T-cell (primary cell): ENCODE results near the gene BRD2. TPM values are rescaled to one million over a fixed set of nuclear protein-coding genes. Genes with fewer than 3 reads are reported as not detected.

Experiments
- ATAC-seq, 4 experiments: fragments of 200-7000 bp in 3 of 4; fragments of 150-1000 bp in 1 of 4; cut with Tn5 transposase; replicated peaks in 1 of 4; 1 replicate in 3 of 4; 2 replicates in 1 of 4; pipeline ENCODE4 v1.10.0; 2021; ENCODE audit warnings: moderate library complexity in 3 of 4, mild to moderate bottlenecking in 2 of 4, moderate number of reproducible peaks in 1 of 4
- CTCF ChIA-PET, 2 donors: fragments of 300-600 bp; sonication (Branson Sonifier 250); formaldehyde crosslinking; loops; one replicate each; lab custom pipeline; 2022; ENCODE audit warnings: antibody characterized with exemption in 2 of 2; lab: Charles Lee
- POLR2A ChIA-PET, 2 donors: fragments of 300-600 bp; sonication (Branson Sonifier 250); formaldehyde crosslinking; loops; one replicate each; lab custom pipeline; 2022; ENCODE audit warnings: antibody characterized with exemption in 2 of 2; lab: Charles Lee
- DNase-seq, 35 experiments: peaks; one replicate each; pipeline versions ENCODE4 v3.0.0 to v3.0.0-alpha.2; 2013 to 2023
- H3K27ac ChIP-seq: one replicate; pipeline ENCODE4 v1.5.1; 2013; ENCODE audit warnings: low read length
- H3K27me3 ChIP-seq, 2 experiments: replicated peaks in 1 of 2; 1 replicate in 1 of 2; 2 replicates in 1 of 2; pipeline versions ENCODE4 v1.6.1 to v1.7.0; 2013; ENCODE audit warnings: low read length in 1 of 2, mixed read lengths in 1 of 2; ENCODE audit not compliant: control insufficient read depth in 2 of 2, insufficient read depth in 2 of 2; ENCODE audit errors: extremely low read depth in 1 of 2
- H3K36me3 ChIP-seq, 2 donors: 1 replicate in 1 of 2; 2 replicates in 1 of 2; pipeline versions ENCODE4 v1.6.1 to v1.7.0; 2013; ENCODE audit warnings: low read length in 1 of 2; ENCODE audit not compliant: control insufficient read depth in 2 of 2, insufficient read depth in 1 of 2; ENCODE audit errors: extremely low read depth in 1 of 2
- H3K4me1 ChIP-seq, 2 experiments: 1 replicate in 1 of 2; 2 replicates in 1 of 2; pipeline versions ENCODE4 v1.6.1 to v1.7.0; 2013; ENCODE audit warnings: low read length in 2 of 2, mixed read lengths in 1 of 2; ENCODE audit not compliant: insufficient read depth in 2 of 2, control insufficient read depth in 1 of 2; ENCODE audit errors: extremely low read depth in 1 of 2
- H3K4me3 ChIP-seq, 2 donors: 1 replicate in 1 of 2; 2 replicates in 1 of 2; pipeline versions ENCODE4 v1.5.1 to v1.7.0; 2013; ENCODE audit warnings: mild to moderate bottlenecking in 2 of 2, low read length in 1 of 2, moderate library complexity in 1 of 2; ENCODE audit not compliant: control insufficient read depth in 1 of 2; ENCODE audit errors: extremely low read depth in 1 of 2
- H3K9me3 ChIP-seq: 2 replicates; pipeline ENCODE4 v1.7.0; 2013
- H3K27ac Mint-ChIP-seq, 2 donors: one replicate each; pipeline ENCODE4 v1.8.0; 2020 to 2021; ENCODE audit warnings: mild to moderate bottlenecking in 2 of 2, mixed read lengths in 2 of 2
- H3K27me3 Mint-ChIP-seq, 2 donors: one replicate each; pipeline ENCODE4 v1.8.0; 2021 to 2022; ENCODE audit warnings: mixed read lengths in 2 of 2
- H3K36me3 Mint-ChIP-seq: one replicate; pipeline ENCODE4 v1.8.0; 2021; ENCODE audit warnings: mixed read lengths
- H3K4me1 Mint-ChIP-seq, 3 donors: one replicate each; pipeline ENCODE4 v1.8.0; 2020 to 2022; ENCODE audit warnings: mixed read lengths in 3 of 3, mild to moderate bottlenecking in 1 of 3
- H3K4me3 Mint-ChIP-seq, 3 donors: one replicate each; pipeline ENCODE4 v1.8.0; 2020 to 2022; ENCODE audit warnings: mild to moderate bottlenecking in 3 of 3, mixed read lengths in 3 of 3, moderate library complexity in 3 of 3
- H3K9me3 Mint-ChIP-seq, 3 donors: one replicate each; pipeline ENCODE4 v1.8.0; 2020 to 2022; ENCODE audit warnings: mixed read lengths in 3 of 3
- WGBS: methylation state at CpG from one replicate; pipeline ENCODE4 v1.1.5; 2013; ENCODE audit warnings: missing lambda C conversion rate; ENCODE audit not compliant: insufficient coverage; 5-methylcytosine and 5-hydroxymethylcytosine counted together
- total RNA-seq, 35 experiments: library from RNA in 6 of 35; stranded (reverse) in 6 of 35; fragments of 120-200 nt in 1 of 35; gene quantifications; one replicate each; pipeline versions ENCODE4 v1.2.1 to v1.2.4 and lab custom pipeline; 2013 to 2026

BRD2 gene
- total RNA-seq, 5 donors from 2014 or later (not counting 1 experiment from before 2014, with no cell fraction given): 320 to 383 (median 358) TPM

DNA sequence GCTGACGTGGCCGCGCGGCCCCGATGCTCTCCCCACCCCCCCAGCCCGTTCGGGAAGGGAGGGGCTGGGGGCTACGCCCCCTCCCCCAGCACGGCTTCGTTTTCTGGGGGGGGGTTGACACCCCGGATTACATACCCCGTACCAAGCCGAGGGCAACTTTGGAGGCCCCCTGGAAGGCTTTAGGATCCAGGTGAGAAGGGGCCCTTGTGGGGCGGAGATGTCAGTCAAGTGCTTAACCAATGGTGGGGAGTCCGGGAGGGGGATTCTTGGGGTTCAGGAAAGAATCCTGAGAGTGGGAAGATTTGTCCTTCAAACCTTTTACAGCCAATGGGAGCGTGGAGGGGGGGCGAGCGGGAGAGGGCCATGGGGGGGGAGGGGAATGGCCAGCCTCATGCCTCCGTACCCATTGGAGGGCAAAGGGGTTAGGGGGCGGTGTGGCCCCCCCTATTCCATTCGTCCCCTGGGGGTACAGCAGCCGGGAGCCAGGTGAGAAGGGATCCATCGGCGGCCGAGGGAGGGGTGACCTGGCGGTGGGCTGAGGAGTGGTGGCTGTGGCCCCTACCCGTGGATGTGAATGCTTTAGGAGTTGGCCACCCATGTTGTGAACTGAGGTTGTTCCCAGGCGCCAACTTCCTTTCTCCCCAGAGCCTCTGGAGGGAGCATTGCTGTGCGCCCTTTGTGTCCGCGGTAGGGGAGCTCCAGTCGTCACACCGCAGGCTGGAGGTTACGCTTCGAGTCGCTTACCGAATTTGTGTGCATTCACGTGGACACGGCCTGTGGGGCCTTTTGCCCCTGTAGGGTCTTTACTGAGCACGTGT, 682 bp downstream of the BRD2 start:
- 0% methylated on average over 22 of the region's 40 CpGs for WGBS
- peak overlapping the region; percentile 92 for H3K27ac ChIP-seq
- H3K9me3 ChIP-seq: no peaks in the 10 kb centered on the region
- ATAC-seq (peak in 3 of 4 experiments; percentile 34 to 36 (median 35)), DNase-seq (peak in 30 of 35 experiments; percentile 19 to 75 (median 44))
- Mint-ChIP-seq H3K36me3 (peaks cover 21% of the 10 kb centered on the region), H3K4me3 (peak overlapping the region; percentile 96 to 99 (median 99)), H3K27me3 (no peaks in the 10 kb centered on the region), H3K9me3 (no peaks in the 10 kb centered on the region), H3K4me1 (peaks cover 35 to 63% (median 38%) of the 10 kb centered on the region in 3 donors), H3K27ac (peak overlapping the region; percentile 93 to 99)
- H3K36me3 ChIP-seq: peaks cover 0 to under 1% of the 10 kb centered on the region in 2 donors
- ChIA-PET POLR2A (interaction anchor here (0.5 to 1.1 kb wide), 10 partner anchors 11 to 1451 kb away, joined by 3 to 8 read pairs (median 4); partner anchors contain the start of genes HLA-DMA (in 1 of the 2) and TAP1 (in 1 of the 2)), CTCF (interaction anchor here in 1 of 2 donors (0.9 to 14.4 kb wide), 7 partner anchors 15 to 115 kb away, joined by 3 to 207 read pairs (median 20); partner anchors contain the start of genes HLA-DMA, HLA-DMB, HLA-DPB1 and PSMB9)
- peak overlapping the region; percentile 72 to 84 for H3K4me3 ChIP-seq
- peaks cover 15 to 29% of the 10 kb centered on the region in 2 experiments for H3K4me1 ChIP-seq
- peaks cover 0 to 4% of the 10 kb centered on the region in 2 experiments for H3K27me3 ChIP-seq

DNA sequence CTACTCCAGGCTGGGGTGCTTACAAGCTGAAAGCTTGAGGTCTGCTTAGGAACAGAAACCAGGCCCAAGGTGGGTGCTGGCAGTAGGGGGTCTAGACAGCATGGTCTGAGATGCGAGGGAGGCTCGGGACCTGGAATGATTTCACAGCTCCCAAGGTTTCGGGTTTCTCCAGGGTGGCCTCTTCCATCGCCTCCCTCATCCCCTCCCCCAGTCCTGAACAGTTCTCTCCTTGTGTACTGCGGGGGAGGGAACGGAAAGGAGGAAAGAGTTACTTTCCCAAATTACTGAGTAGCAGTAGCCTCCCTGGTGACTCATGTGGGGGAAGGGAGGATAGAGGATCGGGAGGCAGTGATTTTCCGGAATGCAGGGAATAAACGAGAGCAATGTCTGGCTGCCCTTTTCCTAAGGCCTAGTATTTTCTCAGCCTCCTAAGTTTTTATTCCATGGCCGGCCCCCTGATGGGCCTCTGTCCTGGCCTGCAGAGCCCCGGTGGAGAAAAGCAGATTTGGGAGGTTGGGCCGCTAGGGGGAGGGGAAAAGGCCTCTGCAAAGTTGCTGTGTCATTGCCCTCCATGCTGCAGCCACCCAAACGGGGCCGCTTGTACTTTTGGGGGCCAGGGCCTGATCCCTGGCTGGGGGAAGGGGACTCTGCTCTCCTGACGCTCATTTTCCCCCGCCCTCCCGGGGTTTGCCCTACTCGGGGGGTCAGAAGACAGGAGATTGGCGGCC, 1.5 kb downstream of the BRD2 start:
- Mint-ChIP-seq H3K9me3 (no peaks in the 10 kb centered on the region), H3K27me3 (no peaks in the 10 kb centered on the region), H3K4me1 (peaks cover 30 to 68% (median 40%) of the 10 kb centered on the region in 3 donors), H3K4me3 (peak overlapping the region; percentile 96 to 99 (median 99)), H3K36me3 (peaks cover 29% of the 10 kb centered on the region), H3K27ac (peak overlapping the region; percentile 93 to 99)
- Histone ChIP-seq H3K36me3 (peaks cover 0 to 8% of the 10 kb centered on the region in 2 donors), H3K4me1 (peaks cover 21 to 37% of the 10 kb centered on the region in 2 experiments), H3K4me3 (peak overlapping the region; percentile 72 to 84), H3K9me3 (no peaks in the 10 kb centered on the region), H3K27me3 (peaks cover 0 to 4% of the 10 kb centered on the region in 2 experiments), H3K27ac (peak overlapping the region; percentile 92)
- no peak for ATAC-seq
- peak in 33 of 35 experiments; percentile 27 to 74 (median 50) for DNase-seq
- WGBS: 0% methylated on average over 10 of the region's 19 CpGs
- ChIA-PET POLR2A (interaction anchor here (0.6 to 0.9 kb wide), 3 partner anchors 10 to 772 kb away, joined by 3 to 8 read pairs (median 5); no protein-coding TSS in a partner anchor), CTCF (interaction anchor here in 1 of 2 donors (0.7 to 14.4 kb wide), 8 partner anchors 14 to 307 kb away, joined by 3 to 207 read pairs (median 24); partner anchors contain the start of genes B3GALT4, HLA-DMA, HLA-DMB and PSMB9)

DNA sequence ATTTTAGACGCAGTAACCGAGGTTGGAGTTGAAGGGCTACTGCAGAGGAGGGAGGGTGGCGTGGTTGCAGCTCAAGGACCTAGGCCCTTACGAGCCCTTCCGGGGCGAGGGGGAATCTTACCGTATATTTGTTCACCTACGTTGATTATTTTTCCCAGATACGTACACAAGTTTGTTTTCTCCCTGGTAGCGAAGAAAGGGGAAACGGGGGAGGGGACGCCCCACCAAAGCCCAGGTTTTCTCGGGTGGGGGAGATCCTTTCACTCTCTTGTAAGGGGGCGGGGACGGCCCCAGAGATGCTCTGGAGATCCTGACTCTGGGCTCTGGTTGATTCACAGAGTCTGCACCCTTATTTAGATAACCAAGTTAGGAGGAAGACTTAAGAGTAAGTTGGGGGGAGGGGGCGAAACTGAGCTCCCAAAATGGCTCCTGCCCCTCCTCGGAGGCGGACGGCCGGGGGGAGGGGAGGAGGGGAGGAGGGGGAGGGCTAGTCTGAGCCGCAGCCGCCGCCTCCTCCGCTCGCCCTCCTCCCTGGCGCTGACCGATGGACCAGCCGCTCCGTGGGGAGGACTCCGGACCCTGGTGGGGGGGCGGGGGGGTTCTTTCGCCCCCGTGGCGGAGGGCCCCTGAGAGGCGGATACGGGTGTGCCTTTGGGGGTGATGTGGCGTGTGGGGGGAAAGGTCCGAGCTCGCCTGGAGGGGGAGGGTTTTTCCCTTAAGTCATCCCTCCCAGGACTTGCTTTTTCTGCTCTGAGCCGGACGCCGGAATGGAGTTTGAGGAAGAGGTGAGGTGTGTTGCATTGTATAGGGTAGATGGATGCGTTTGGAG, 2.2 kb downstream of the BRD2 start:
- ChIA-PET CTCF (interaction anchor here in 1 of 2 donors (0.7 to 14.4 kb wide), 10 partner anchors 10 to 307 kb away, joined by 3 to 207 read pairs (median 21); partner anchors contain the start of genes B3GALT4, HLA-DMA, HLA-DMB and PSMB9), POLR2A (interaction anchor here (0.6 to 2.3 kb wide), 12 partner anchors 8 to 773 kb away, joined by 3 to 30 read pairs (median 6); partner anchors contain the start of genes HLA-DMA (in 1 of the 2), HLA-DMB (in 1 of the 2), HLA-DPB1 (in 1 of the 2) and PSMB9 (in 1 of the 2))
- H3K9me3 Mint-ChIP-seq: no peaks in the 10 kb centered on the region
- Histone ChIP-seq H3K4me1 (peaks cover 27 to 40% of the 10 kb centered on the region in 2 experiments), H3K4me3 (peak overlapping the region; percentile 72 to 88), H3K36me3 (peaks cover 0 to 16% of the 10 kb centered on the region in 2 donors), H3K27me3 (peaks cover 0 to 4% of the 10 kb centered on the region in 2 experiments), H3K9me3 (no peaks in the 10 kb centered on the region), H3K27ac (peak overlapping the region; percentile 92)
- DNase-seq (peak; percentile 30 to 79 (median 61)), ATAC-seq (peak in 2 of 4 experiments; percentile 1 to 2)
- H3K27ac Mint-ChIP-seq: peak overlapping the region; percentile 99
- H3K4me1 Mint-ChIP-seq: peaks cover 30 to 69% (median 40%) of the 10 kb centered on the region in 3 donors
- no peaks in the 10 kb centered on the region for H3K27me3 Mint-ChIP-seq
- WGBS: 0% methylated on average over 5 of the region's 43 CpGs
- H3K4me3 Mint-ChIP-seq: peak overlapping the region; percentile 96 to 99 (median 99)
- H3K36me3 Mint-ChIP-seq: peaks cover 37% of the 10 kb centered on the region

GRCh38 chr6:32971242-32971580, 2.8 kb downstream of the BRD2 start:
- no peaks in the 10 kb centered on the region for H3K9me3 Mint-ChIP-seq
- Histone ChIP-seq H3K27me3 (peaks cover 0 to 4% of the 10 kb centered on the region in 2 experiments), H3K9me3 (no peaks in the 10 kb centered on the region), H3K27ac (peak overlapping the region; percentile 92), H3K36me3 (peaks cover 0 to 22% of the 10 kb centered on the region in 2 donors), H3K4me3 (peak overlapping the region; percentile 72 to 88), H3K4me1 (peaks cover 23 to 42% of the 10 kb centered on the region in 2 experiments)
- H3K4me1 Mint-ChIP-seq: peaks cover 30 to 69% (median 40%) of the 10 kb centered on the region in 3 donors
- DNase-seq: no peak
- peak overlapping the region; percentile 96 to 99 (median 99) for H3K4me3 Mint-ChIP-seq
- peaks cover 43% of the 10 kb centered on the region for H3K36me3 Mint-ChIP-seq
- POLR2A ChIA-PET: interaction anchor here (0.5 to 3.4 kb wide), 50 partner anchors 8 to 1918 kb away, joined by 3 to 49 read pairs (median 6); partner anchors contain the start of genes HLA-DMA (in 2 of the 2), HLA-DMB (in 2 of the 2), HLA-DPB1 (in 2 of the 2) and PSMB8 (in 2 of the 2)
- no peak for ATAC-seq
- CTCF ChIA-PET: interaction anchor here (0.6 to 14.4 kb wide), 14 partner anchors 9 to 132 kb away, joined by 3 to 207 read pairs (median 10); partner anchors contain the start of genes HLA-DMA (in 1 of the 2), HLA-DMB (in 1 of the 2), PSMB9 (in 1 of the 2) and TAP1 (in 1 of the 2)
- peak overlapping the region; percentile 99 for H3K27ac Mint-ChIP-seq
- no peaks in the 10 kb centered on the region for H3K27me3 Mint-ChIP-seq
- WGBS: 0% methylated on average over 15 of the region's 15 CpGs
